HG02973 (cell line): Measurements from ENCODE around the gene NKRF.
A peak's percentile ranks its signal among the peaks of the same experiment; 100 is the strongest.

ENCODE experiments used
- ATAC-seq: cut with Tn5 transposase; IDR thresholded peaks from one replicate; pipeline ENCODE4 v1.9.1; 2021; ENCODE audit warnings: moderate library complexity; ENCODE audit not compliant: unreplicated experiment

NKRF gene

GRCh38 chrX:119617517-119618164, 11.4 kb upstream of the NKRF start:
- no peak for ATAC-seq

- no peak for ATAC-seq
These were observed 8.6 kb upstream of the NKRF start for GRCh38 chrX:119614776-119615175.

- no peak for ATAC-seq
These were observed 780 bp upstream of the NKRF start for GRCh38 chrX:119607018-119607389.

- peak; percentile 24 for ATAC-seq
These were observed 552 bp downstream of the NKRF start for GRCh38 chrX:119605464-119606279.

GRCh38 chrX:119604766-119605463, 1.3 kb downstream of the NKRF start:
- ATAC-seq = no peak

- ATAC-seq = no peak
These were observed 3.4 kb downstream of the NKRF start for GRCh38 chrX:119602701-119603255.

- ATAC-seq = no peak
These were observed 16.4 kb downstream of the NKRF start for GRCh38 chrX:119589810-119590209.

- ATAC-seq = no peak
These were observed 22.7 kb downstream of the NKRF start for GRCh38 chrX:119583431-119584059.

- ATAC-seq = no peak
These were observed 26.8 kb downstream of the NKRF start for GRCh38 chrX:119579414-119579813.

- peak; percentile 66 for ATAC-seq
These were observed 31.6 kb downstream of the NKRF start, which contains the start of gene UBE2A for GRCh38 chrX:119574394-119575266. TSS of gene UBE2A (plus strand) at chrX:119574563. CDS start at chrX:119574712, 149 bp downstream.

GRCh38 chrX:119573840-119574393, 32.3 kb downstream of the NKRF start:
- ATAC-seq = peak; percentile 79

GRCh38 chrX:119573222-119573621, 33.0 kb downstream of the NKRF start:
- no peak for ATAC-seq

- ATAC-seq = no peak
These were observed 35.8 kb downstream of the NKRF start for GRCh38 chrX:119570351-119570835.

GRCh38 chrX:119565107-119565663, 41.0 kb downstream of the NKRF start, which contains the start of gene STEEP1:
TSS of gene STEEP1 (minus strand) at chrX:119565409. CDS start at chrX:119565355, 54 bp downstream.
- peak; percentile 90 for ATAC-seq

- no peak for ATAC-seq
These were observed 53.7 kb downstream of the NKRF start for GRCh38 chrX:119552508-119552907.

GRCh38 chrX:119549327-119550016, 56.8 kb downstream of the NKRF start:
- ATAC-seq = no peak

- ATAC-seq = no peak
These were observed 65.0 kb downstream of the NKRF start for GRCh38 chrX:119541188-119541587.

GRCh38 chrX:119539872-119540271, 66.4 kb downstream of the NKRF start:
- ATAC-seq = no peak
